Colon (tissue), 2 donors: ENCODE results near the gene RNF5.

ENCODE experiments used
- FAIRE-seq: peaks from 2 replicates; lab custom pipeline; 2012; peaks lifted over from hg19 to GRCh38; lab: Jason Lieb, UNC
- donor health status: control.
- donor health status: control.

Gene RNF5

DNA sequence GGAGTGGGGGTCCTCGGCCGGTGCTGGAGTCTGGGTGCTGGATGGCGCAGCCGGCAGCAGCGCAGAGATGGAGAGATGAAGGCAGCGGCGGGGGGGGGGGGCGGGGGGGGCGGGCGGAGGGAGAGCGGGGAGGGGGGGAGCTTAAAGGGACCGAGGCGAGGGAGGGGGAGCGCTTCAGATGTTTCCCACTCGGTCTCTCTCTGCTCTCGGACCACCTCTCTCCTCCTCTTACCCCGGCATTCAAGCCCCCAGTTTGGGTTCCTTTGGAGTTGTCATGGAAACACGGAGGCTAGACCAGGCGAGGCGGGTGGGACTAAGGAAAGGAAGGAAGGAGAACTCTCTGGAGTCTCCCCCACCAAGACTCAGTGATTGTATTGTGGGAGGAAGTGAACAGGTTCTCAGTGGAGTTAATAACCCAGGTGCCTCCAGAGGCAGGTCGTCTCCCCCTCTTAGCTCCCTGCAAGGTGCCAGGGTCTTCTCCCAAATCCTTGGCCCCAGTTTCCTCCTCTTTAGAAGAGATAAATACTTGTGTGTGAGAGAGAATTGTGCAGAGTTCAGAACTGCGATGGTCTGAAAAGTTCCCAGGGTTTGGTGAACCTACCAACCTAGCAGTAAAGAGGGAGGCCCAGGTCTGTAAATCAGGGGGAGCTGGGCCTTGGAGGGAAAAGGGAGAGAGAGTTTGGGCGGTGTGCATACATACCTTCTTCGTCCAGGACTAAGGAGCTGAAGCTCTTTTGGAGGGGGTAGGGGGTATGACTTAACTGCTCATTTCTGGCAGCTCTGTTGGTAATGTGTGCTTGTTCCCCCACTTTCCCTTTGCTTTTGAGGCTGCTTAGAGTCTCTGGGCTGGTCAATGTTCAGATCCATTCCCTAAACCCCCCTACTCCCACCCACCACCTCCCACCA, 26.1 kb upstream of the RNF5 start, which contains the start of gene PRRT1:
PRRT1 (minus strand) TSS at position 77 of the 906 bp plus-strand sequence. CDS start 112 bp downstream, outside the sequence.
- FAIRE-seq = no peak

DNA sequence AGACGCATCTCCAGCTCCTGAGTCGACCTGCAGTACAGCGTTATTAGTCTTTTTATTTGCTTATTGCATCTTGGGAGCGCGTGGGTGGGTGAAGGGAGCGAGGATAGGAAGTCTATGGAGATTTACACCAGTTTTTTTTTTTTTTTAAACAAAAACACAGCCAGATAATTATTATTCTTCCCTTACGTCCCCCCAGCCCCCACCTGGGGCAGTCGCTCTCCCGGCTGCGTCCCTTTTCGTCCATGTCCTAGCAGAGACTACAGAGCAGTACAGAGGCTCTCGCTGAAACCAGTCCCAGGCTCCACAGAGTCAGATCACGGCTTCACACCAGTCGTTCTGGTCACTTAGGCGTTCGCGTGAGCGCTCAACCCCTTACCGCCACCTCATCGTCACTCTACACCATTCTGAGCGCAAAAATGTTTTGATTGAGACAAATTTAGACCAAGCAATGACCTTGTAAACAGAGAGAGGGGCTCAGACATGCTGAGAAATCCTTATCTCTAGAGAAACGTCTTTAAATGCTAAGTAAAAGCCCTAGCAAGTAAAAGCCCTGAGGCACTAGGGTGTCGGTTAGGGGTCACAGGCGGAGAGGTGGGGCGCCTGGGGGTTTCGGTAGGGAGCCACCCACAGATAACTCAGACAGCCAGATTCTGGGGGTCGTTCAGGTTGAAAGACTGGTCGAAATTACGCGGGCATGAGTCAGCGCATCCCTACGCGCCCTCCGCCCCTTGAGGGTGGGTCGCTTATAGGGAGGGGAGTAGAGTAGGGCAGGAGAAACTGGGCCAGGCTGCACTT, 25.2 kb upstream of the RNF5 start:
- no peak for FAIRE-seq

DNA sequence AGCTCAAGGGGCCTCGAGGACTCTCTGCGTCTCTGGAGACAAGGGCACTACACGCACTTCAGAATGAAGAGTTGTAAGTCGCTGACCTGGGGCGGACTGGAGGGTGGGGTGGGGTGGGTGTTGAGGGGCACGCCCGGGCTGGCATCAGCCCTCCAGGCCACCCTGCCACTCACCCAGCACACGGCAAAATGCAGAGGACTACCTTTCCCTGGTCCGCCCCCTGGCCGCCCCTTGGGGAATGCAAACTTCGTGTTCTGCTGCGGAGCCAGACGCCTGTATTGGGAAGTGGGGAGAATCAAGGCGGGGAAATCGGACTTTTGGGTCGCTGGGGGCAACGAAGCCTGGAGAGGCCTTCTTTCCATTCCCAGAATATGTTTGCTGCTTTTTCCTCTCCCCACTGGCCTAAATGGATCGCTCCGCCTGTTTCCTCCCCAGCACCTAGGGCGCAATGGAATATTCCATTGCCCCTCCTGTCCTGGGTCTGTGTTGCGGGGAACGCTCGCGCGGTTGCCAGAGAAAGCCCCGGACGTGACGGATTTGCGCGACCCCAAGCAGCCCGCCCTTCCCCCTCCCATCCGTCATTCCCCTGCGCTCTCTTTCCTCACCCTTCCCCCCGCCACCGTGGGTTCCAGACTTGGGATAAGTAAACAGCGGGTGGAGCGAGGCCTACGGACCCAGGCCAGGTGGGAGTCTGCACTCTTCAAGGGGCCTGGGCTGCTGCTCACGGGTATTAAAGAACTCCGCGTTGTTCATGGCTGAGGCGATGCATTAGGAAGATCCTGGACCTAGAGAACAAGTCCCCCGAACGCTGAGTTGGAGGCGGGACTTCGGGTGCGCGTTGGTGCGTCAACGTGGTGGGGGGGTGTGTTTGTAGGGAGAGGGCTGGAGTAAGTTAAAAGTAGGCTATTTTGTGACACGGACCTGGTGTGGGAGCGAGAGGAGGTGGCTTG, 24.4 kb upstream of the RNF5 start, which contains the start of gene PPT2:
PPT2 (plus strand) TSS at position 578 of the 950 bp plus-strand sequence. CDS start 454 bp downstream, outside the sequence.
- no peak for FAIRE-seq

DNA sequence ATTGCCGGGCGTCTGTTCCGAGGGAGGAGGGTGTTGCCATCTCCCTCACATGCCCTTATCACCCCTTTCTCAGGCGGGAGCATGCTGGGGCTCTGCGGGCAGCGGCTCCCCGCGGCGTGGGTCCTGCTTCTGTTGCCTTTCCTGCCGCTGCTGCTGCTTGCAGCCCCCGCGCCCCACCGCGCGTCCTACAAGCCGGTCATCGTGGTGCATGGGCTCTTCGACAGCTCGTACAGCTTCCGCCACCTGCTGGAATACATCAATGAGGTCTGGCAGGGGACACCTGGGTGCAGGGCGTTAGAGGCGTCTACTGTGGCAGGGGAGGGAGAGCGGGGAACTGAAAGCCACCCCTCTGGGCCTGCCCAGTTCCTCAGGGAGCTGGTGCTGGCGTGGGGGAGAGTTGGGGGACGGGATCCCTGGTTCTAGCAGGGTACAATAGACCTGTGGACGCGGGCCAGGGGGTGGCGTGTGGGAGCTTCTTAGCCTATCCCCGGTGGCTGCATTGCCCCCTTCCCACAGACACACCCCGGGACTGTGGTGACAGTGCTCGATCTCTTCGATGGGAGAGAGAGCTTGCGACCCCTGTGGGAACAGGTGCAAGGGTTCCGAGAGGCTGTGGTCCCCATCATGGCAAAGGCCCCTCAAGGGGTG, 23.6 kb upstream of the RNF5 start:
- no peak for FAIRE-seq

DNA sequence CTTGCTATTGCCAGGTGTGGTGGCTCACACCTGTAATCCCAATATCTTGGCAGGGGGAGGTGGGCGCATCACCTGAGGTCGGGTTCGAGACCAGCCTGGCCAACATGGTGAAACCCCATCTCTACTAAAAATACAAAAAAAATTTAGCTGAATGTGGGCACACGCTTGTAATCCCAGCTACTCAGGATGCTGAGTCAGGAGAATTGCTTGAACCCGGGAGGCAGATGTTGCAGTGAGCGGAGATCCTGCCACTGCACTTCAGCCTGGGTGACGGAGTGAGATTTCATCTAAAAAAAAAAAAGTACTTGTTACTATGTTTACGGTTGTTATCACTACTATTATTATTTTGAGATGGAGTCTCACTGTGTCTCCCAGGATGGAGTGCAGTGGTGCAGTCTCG, 21.3 kb upstream of the RNF5 start:
- no peak for FAIRE-seq

DNA sequence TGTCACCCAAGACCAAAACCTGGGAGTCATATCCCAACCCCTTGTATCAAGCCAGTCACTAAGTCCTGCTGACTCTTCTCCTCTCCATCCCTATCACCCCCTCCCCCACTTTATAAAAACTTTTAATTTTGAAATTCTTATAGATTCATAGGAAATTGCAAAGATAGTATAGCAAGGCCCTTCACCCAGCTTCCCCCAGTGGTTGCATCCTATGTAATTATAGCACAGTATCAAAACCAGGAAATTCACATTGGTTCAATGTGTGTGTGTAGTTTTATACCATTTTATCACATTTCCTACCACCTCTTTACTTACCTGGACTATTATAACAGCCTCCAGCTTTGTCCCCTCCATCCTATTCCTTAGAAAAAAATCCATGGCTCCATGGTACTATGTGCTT, 20.2 kb upstream of the RNF5 start:
- FAIRE-seq = no peak

DNA sequence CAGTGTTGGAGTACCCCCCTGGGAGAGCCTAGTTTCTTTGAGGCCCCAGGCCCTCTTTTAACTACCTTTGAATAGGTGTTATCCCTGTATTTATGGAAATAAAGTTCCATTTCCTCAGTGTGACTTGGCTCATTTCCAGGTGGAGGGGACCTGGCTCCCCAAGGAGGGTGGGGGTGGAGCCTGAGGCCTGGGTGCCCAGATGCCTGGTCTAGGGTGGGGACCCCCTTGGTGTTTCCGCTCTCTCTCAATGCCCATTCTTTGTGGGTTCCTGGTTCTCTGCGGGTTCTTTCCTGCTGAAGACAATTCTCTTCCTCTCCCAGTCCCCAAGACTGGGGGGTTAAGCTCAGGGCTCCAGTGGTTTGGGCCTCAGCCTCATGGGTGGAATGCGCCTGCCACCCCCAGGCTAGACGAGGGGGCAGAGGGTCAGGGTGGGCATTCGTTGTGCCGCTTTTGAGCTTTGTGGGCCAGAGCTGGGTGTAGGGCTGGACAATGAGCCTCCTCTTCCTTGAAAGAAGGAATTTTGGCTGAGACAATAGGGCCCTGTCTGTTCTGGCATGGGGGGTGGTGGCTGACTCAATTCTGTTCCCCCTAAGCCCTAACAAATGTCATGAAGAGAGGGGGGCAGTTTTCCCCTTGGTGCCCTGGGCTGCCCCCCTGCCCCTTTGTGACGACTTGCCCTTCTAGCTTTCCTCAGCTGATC, 14.5 kb upstream of the RNF5 start:
- FAIRE-seq = no peak

DNA sequence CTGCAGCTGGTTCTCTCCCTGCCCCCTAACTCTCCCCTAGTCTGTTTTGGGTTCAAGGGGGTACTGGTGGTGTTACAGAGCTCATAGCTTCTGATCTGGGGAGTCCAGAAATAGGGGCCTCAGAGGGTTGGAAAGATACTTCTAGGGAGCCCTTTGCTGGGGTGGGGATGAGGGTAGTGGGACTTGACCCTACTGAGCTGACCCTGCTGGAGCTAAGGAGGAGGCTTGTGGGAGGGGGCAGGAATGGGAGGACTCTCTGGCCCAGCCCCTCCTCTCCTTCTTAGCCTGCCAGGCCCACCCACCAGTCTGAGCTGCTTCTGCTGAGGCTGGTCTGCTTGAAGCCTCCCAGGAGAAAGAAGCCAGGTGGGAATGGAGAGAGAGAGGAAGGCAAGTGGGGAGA, 13.9 kb upstream of the RNF5 start, which contains the start of gene EGFL8:
EGFL8 (plus strand) TSS at position 301 of the 400 bp plus-strand sequence. CDS start 1,571 bp downstream, outside the sequence.
- FAIRE-seq = no peak

DNA sequence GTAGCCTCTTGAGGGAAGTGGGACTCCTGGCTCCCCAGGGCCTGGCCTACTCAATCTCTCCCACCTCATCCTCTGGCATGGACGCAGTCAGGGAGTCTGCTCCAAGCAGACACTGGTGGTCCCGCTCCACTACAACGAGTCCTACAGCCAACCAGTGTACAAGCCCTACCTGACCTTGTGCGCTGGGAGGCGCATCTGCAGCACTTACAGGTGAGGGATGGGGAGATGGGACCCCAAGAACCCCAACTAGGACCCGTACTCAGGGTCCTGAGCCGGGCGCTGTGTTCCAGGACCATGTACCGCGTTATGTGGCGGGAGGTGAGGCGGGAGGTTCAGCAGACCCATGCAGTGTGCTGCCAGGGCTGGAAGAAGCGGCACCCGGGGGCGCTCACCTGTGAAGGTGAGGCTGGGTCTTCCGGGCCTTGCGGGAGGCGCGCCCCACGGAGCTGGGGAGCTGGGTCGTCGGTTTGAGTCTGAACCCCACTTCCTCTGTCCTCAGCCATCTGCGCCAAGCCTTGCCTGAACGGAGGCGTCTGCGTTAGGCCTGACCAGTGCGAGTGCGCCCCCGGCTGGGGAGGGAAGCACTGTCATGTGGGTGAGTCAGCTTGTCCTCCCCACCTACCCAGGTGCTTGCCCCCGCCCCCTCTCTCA, 11.7 kb upstream of the RNF5 start:
- no peak for FAIRE-seq

DNA sequence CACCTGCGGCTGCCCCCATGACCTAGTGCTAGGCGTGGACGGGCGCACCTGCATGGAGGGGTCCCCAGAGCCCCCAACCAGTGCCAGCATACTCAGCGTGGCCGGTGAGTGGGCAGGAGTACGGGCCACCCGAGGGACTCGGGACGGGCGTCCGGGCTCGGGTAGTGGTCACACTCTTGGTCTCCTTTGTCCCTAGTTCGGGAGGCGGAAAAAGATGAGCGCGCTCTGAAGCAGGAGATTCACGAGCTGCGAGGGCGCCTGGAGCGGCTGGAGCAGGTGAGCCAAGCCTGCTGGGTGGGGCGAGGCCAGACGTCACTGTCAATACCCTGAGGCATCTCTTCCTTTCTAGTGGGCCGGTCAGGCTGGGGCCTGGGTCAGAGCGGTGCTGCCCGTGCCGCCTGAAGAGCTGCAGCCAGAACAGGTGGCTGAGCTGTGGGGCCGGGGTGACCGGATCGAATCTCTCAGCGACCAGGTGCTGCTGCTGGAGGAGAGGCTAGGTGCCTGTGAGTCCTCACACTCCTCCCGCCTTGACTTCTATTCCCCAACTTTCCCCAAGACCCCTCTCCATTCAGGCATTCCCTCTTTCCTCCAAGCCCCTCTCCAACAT, 10.9 kb upstream of the RNF5 start:
- FAIRE-seq = no peak

DNA sequence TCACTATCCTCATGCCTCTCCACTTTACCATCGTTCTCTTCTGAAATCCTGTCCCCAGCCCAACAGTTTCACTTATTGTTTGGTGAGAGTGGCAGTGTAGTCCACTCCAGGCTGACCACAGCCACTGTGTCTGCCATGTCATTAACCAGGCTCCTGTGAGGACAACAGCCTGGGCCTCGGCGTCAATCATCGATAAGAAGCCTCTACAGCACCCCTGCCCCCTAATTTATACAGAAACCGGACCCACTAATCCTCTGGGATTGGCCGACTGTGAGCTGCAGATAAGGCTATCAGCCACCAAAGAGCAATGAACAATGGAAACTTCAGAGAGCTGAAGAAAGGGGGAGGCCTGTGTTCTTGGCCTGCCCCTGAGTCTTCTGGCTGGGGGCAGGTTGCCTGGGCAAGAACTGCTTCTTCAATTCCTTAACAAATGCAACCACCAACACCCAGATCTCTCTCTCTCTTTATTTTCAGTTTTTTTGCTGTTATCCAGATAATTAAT, 10.4 kb upstream of the RNF5 start:
- no peak for FAIRE-seq

DNA sequence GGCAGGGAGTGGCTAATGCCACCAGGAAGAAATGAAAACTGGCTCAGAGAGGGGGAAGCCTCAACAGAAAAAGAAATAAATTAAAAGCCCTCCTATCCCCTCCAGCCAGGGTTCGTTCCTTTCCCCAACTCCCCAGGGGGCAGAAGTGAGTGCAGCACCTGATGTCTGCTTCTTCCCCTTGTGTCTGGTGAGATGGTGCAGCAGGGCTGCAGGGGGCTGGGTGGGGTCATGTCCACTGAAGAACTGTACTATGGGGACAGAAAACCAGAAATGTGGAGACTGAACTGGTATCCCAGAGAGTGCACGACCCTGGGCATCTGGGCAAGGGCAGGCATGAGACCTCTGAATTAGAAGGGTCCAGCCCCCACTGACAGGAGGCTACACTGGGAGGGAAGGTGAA, 9.9 kb upstream of the RNF5 start:
- no peak for FAIRE-seq

DNA sequence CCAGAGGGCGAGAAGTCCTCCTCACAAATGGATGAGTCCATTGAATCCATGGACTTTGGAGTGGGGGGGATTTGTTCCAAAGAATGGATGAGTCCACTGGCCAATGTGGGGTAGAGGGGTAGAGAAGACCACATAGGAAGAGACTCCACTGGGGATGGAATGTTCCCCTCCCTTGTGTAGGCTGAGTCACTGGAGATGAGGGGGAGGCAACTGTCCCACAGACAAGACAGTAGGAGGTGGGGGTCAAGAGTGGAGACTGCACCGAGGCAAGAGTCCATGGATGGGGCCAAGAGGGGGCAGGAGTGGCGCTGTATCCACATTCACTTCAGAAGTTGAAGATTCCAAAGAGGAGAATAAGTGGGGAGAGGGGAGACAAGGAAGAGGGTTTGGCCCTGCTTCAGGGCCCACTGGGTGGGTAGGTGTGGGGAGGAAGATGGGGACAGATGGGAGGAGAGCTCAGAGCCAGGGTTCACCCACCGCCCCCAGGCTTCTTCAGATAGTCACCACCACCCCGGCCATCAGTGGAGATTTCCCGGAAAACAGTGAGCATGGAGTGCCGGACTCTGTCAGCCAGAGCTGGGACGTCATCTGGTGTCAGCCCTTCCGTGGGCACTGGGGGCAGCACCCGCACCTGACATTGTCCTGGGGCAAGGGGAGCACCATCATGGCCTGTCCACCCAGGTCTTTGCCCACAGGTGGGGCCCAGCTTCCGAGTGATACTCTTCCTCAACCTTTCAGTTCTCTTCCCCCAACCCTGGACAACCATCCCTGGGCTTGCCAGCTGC, 9.2 kb upstream of the RNF5 start:
- no peak for FAIRE-seq

DNA sequence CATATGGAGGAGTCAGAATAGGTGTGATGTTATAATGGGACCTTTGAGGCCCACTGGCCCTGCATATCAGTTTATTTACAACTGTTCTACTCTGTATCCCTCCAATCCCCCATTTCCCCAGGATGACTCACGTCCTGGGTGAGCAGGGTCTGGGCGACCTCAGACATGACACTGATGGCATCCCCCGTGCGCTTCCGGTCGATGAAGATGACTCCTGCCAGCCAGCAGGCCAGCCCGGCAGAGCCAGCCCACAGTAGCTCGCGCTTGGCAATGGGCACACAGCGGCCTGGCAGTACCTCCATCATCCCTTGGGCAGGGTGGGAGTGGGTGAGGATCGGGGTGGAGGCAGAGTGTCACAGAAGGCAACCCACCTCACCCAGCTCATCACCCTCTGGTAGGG, 7.9 kb upstream of the RNF5 start:
- no peak for FAIRE-seq

DNA sequence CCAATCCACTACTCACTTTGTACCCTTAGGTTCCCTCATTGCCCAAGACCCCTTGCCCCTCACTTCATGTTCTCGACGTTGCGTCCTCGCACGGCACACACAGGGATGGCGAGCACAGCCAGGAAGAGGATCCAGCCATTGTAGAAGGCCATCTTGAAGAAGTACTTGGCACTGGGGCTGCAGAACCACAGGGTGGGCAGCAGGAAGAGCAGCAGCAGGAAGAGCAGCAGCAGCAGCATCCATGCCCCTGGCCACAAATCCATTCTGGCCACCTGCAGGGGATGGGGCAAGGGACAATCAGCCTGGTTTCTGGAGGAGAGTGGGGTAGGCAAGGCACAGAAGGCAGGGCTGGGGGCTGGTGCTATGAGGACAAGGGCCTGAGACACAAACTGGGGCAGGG, 7.0 kb upstream of the RNF5 start:
- FAIRE-seq = no peak

DNA sequence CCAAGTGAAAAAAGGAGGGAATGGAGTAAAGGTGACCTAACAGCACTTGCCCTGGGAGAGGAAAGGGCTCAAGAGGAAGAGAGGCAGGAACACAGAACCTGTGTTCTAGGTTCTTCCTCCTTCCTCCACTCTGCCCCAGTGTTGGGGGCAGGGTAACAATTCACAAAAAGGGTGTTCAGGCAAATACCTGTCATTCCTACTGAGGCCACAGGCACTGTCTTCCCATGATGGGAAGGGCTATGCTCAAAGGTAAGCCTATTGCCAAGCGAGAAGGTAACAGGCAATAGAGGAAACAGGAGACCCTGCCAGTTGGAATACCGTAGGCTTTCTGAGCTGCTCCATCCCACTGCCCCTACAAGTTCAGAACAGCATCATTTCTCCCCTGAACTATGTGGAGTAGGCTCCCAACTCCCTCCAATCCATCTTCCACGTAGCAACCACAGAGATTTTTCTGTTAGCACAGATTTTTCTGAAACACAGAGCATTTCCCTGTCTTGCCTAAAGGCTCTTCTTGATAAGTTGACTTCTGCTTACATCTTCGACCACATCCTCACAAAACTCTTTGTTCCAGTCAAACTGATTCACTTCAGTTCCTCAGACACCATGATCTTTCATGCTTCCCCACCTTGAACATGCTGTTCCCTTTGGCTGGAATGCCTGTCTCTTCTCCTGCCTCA, 5.0 kb upstream of the RNF5 start:
- FAIRE-seq = no peak

DNA sequence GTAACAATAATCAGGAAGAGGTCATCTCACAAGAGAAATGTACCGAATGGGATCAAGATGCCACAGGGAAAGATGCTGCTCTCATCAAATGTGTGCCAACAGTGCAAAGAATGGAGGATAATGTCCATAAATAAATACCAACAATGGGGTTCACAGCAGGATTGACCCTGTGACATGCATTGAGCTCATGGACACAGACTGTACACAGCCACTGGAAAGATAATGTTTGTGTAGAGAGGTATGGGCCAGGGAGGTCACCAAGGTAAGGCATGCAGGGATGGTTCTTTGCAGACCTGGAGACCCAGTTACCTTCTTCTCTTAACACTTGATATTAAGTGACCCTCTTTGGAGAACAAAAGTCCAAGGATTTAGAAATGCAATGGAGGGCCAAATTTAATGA, 3.8 kb upstream of the RNF5 start:
- no peak for FAIRE-seq

DNA sequence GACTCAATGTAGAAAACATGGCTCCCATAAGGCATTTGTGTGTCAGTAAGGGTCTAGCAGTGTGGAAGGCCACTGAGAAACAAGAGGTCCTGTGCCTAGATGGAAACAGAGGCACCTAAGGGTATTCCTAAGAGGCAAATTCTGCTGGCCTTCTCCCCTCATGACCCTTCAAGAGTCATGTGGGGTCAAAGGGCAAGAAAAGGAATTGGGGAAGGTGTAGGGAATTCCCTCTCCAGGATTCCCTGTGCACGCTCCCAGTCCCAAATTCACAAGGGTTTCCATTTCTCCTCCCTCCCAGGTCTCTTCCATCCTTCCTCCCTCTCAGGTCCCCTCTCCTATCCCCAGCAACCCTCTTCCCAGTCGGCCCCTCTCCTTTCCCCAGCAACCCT, 2.9 kb upstream of the RNF5 start:
- no peak for FAIRE-seq
